Upper lobe of left lung (tissue), 4 donors: ENCODE measurements around the gene SFT2D1.

Experiments used
- EP300 ChIP-seq, 4 donors: sonication (generic); formaldehyde crosslinking; IDR thresholded peaks; one replicate each; pipeline ENCODE4 v1.5.1; 2017; ENCODE audit warnings: antibody characterized with exemption in 4 of 4, control low read depth in 2 of 4
- POLR2A ChIP-seq, 4 donors: fragments of 450-650 bp; IDR thresholded peaks; one replicate each; pipeline ENCODE4 v1.5.1; 2016 to 2017; ENCODE audit warnings: antibody characterized with exemption in 4 of 4, mild to moderate bottlenecking in 2 of 4
- TF ChIP-seq, protein P1 (sequence below), 6 experiments: fragments of 450-650 bp in 4 of 6; fragments of 200-600 bp in 2 of 6; sonication (generic) in 2 of 6; IDR thresholded peaks; one replicate each; pipeline ENCODE4 v1.5.1; 2016 to 2019; ENCODE audit warnings: antibody characterized with exemption in 6 of 6

GRCh38 chr6:166388290-166389004 is 46.1 kb upstream of the SFT2D1 start:
- no peak for TF ChIP-seq POLR2A (IDR thresholded peaks at IDR 0.05)
- TF ChIP-seq, protein P1, sequence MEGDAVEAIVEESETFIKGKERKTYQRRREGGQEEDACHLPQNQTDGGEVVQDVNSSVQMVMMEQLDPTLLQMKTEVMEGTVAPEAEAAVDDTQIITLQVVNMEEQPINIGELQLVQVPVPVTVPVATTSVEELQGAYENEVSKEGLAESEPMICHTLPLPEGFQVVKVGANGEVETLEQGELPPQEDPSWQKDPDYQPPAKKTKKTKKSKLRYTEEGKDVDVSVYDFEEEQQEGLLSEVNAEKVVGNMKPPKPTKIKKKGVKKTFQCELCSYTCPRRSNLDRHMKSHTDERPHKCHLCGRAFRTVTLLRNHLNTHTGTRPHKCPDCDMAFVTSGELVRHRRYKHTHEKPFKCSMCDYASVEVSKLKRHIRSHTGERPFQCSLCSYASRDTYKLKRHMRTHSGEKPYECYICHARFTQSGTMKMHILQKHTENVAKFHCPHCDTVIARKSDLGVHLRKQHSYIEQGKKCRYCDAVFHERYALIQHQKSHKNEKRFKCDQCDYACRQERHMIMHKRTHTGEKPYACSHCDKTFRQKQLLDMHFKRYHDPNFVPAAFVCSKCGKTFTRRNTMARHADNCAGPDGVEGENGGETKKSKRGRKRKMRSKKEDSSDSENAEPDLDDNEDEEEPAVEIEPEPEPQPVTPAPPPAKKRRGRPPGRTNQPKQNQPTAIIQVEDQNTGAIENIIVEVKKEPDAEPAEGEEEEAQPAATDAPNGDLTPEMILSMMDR (IDR thresholded peaks at IDR 0.05): no peak
- TF ChIP-seq EP300 (IDR thresholded peaks at IDR 0.05): no peak
